Mesenchymal stem cell (in vitro differentiated cells and primary cell): Measurements from ENCODE around the gene RPL37. TPM values are rescaled to one million over a fixed set of nuclear protein-coding genes. Genes with fewer than 3 reads are reported as not detected.
"Not testable (repeated sequence)": the region's sequence is repeated elsewhere in the genome, so short reads cannot be mapped to it uniquely, and the experiment has no call there.

Experiments
- DNase-seq: peaks from one replicate; pipeline ENCODE4 v3.0.0-alpha.2; 2013
- H2AFZ ChIP-seq: one replicate; pipeline ENCODE4 v1.6.1; 2013; ENCODE audit warnings: low read depth, mild to moderate bottlenecking, control low read depth, inconsistent platforms, low read length, moderate library complexity
- H2AK5ac ChIP-seq: 2 replicates; pipeline ENCODE4 v1.6.1; 2013; ENCODE audit warnings: low read length, moderate library complexity, mild to moderate bottlenecking, inconsistent platforms; ENCODE audit not compliant: severe bottlenecking
- H2BK120ac ChIP-seq: one replicate; pipeline ENCODE4 v1.6.1; 2013; ENCODE audit warnings: low read depth, mild to moderate bottlenecking, inconsistent platforms, low read length, moderate library complexity
- H2BK12ac ChIP-seq, 2 experiments: one replicate each; pipeline ENCODE4 v1.6.1; 2013; ENCODE audit warnings: inconsistent platforms in 2 of 2, low read length in 2 of 2, mild to moderate bottlenecking in 2 of 2, moderate library complexity in 2 of 2, control low read depth in 1 of 2
- H2BK15ac ChIP-seq: one replicate; pipeline ENCODE4 v1.6.1; 2013; ENCODE audit warnings: mild to moderate bottlenecking, low read depth, inconsistent platforms; ENCODE audit not compliant: poor library complexity, severe bottlenecking
- H2BK5ac ChIP-seq: 2 replicates; pipeline ENCODE4 v1.6.1; 2013; ENCODE audit warnings: low read depth, mild to moderate bottlenecking, low read length, control low read depth, inconsistent platforms; ENCODE audit not compliant: poor library complexity, severe bottlenecking
- H3K14ac ChIP-seq, 2 experiments: one replicate each; pipeline ENCODE4 v1.6.1; 2013; ENCODE audit warnings: inconsistent platforms in 2 of 2, low read length in 2 of 2, control low read depth in 1 of 2, mild to moderate bottlenecking in 1 of 2, moderate library complexity in 1 of 2
- H3K18ac ChIP-seq, 2 experiments: one replicate each; pipeline ENCODE4 v1.6.1; 2013; ENCODE audit warnings: inconsistent platforms in 2 of 2, low read length in 2 of 2, control low read depth in 1 of 2, low read depth in 1 of 2, mild to moderate bottlenecking in 1 of 2
- H3K23ac ChIP-seq, 2 experiments: one replicate each; pipeline ENCODE4 v1.6.1; 2013; ENCODE audit warnings: inconsistent platforms in 2 of 2, low read length in 2 of 2, mild to moderate bottlenecking in 2 of 2, moderate library complexity in 2 of 2, control low read depth in 1 of 2
- H3K27ac ChIP-seq: 2 replicates; pipeline ENCODE4 v1.5.1; 2013; ENCODE audit warnings: mild to moderate bottlenecking, moderate library complexity, low read length, control low read depth, inconsistent platforms; ENCODE audit not compliant: poor library complexity, severe bottlenecking
- H3K27me3 ChIP-seq, 2 experiments: 2 replicates each; pipeline versions ENCODE4 v1.6.1 to v1.7.0; 2013; ENCODE audit warnings: low read length in 2 of 2, mild to moderate bottlenecking in 2 of 2, moderate library complexity in 2 of 2, control low read depth in 1 of 2, inconsistent platforms in 1 of 2; ENCODE audit not compliant: control insufficient read depth in 1 of 2, insufficient read depth in 1 of 2
- H3K36me3 ChIP-seq, 2 experiments: 2 replicates each; pipeline versions ENCODE4 v1.6.1 to v1.7.0; 2013; ENCODE audit warnings: low read length in 2 of 2, control low read depth in 1 of 2, inconsistent platforms in 1 of 2, low read depth in 1 of 2, mild to moderate bottlenecking in 1 of 2; ENCODE audit not compliant: insufficient read depth in 2 of 2, control insufficient read depth in 1 of 2
- H3K4ac ChIP-seq, 2 experiments: one replicate each; pipeline ENCODE4 v1.6.1; 2013; ENCODE audit warnings: inconsistent platforms in 2 of 2, low read length in 2 of 2, mild to moderate bottlenecking in 2 of 2, moderate library complexity in 2 of 2, control low read depth in 1 of 2, low read depth in 1 of 2
- H3K4me1 ChIP-seq: 2 replicates; pipeline ENCODE4 v1.6.1; 2013; ENCODE audit warnings: low read depth, low read length, control low read depth; ENCODE audit not compliant: control insufficient read depth, insufficient read depth
- H3K4me2 ChIP-seq: 2 replicates; pipeline ENCODE4 v1.6.1; 2013; ENCODE audit warnings: low read length, mild to moderate bottlenecking, inconsistent platforms; ENCODE audit not compliant: poor library complexity, severe bottlenecking
- H3K4me3 ChIP-seq, 2 experiments: 2 replicates each; pipeline versions ENCODE4 v1.5.1 to v1.7.0; 2013; ENCODE audit warnings: low read length in 2 of 2, mild to moderate bottlenecking in 2 of 2, control low read depth in 1 of 2, low read depth in 1 of 2; ENCODE audit not compliant: insufficient read depth in 1 of 2
- H3K79me1 ChIP-seq: replicated peaks from 2 replicates; pipeline ENCODE4 v1.6.1; 2013; ENCODE audit warnings: mild to moderate bottlenecking, control low read depth, low read length, inconsistent platforms; ENCODE audit not compliant: poor library complexity, severe bottlenecking
- H3K9ac ChIP-seq: 2 replicates; pipeline ENCODE4 v1.7.0; 2013; ENCODE audit warnings: mild to moderate bottlenecking, low read length, moderate library complexity
- H3K9me3 ChIP-seq: 2 replicates; pipeline ENCODE4 v1.7.0; 2013; ENCODE audit warnings: mild to moderate bottlenecking, low read length; ENCODE audit not compliant: control insufficient read depth
- H4K8ac ChIP-seq: one replicate; pipeline ENCODE4 v1.6.1; 2013; ENCODE audit warnings: inconsistent platforms, mild to moderate bottlenecking, low read length, moderate library complexity
- H4K91ac ChIP-seq: one replicate; pipeline ENCODE4 v1.6.1; 2013; ENCODE audit warnings: mild to moderate bottlenecking, low read length, inconsistent platforms
- WGBS: methylation state at CpG from one replicate; pipeline ENCODE4 v1.1.7; 2013; ENCODE audit warnings: mixed read lengths; 5-methylcytosine and 5-hydroxymethylcytosine counted together
- polyA plus RNA-seq, 2 experiments: library from polyadenylated mRNA; stranded (reverse); fragments of 200-250 nt; gene quantifications; one replicate each; pipeline ENCODE4 v1.2.3, GENCODE V29; 2013

The RPL37 gene
- 5,031 TPM for polyA plus RNA-seq (2013, experiment 1 of 2)
- polyA plus RNA-seq (2013, experiment 2 of 2): 4,706 TPM

- H3K23ac ChIP-seq: no peak within 1 kb of the TSS
- peak within 1 kb of the TSS; percentile 51 for H2BK120ac ChIP-seq
- no peak within 1 kb of the TSS for H2BK12ac ChIP-seq
- peak within 1 kb of the TSS; percentile 91 for H3K4me2 ChIP-seq
- H2BK5ac ChIP-seq: peak within 1 kb of the TSS; percentile 3
- peak within 1 kb of the TSS; percentile 50 for H2AK5ac ChIP-seq
- peaks cover 5% of the 10 kb centered on the region for H3K4me1 ChIP-seq
- peak within 1 kb of the TSS; percentile 40 for H4K91ac ChIP-seq
- H3K27ac ChIP-seq: peak within 1 kb of the TSS; percentile 86
- H3K9me3 ChIP-seq: no peaks in the 10 kb centered on the region
- H3K4ac ChIP-seq: peak within 1 kb of the TSS; percentile 87 to 89
- H3K36me3 ChIP-seq: peaks cover 13 to 43% of the 10 kb centered on the region in 2 experiments
- H3K14ac ChIP-seq: peak within 1 kb of the TSS in 1 of 2 experiments; percentile 55
- H2BK15ac ChIP-seq: no peak within 1 kb of the TSS
- DNase-seq: peak; percentile 98
- H3K9ac ChIP-seq: peak within 1 kb of the TSS; percentile 100
- H4K8ac ChIP-seq: peak within 1 kb of the TSS; percentile 94
- whole genome bisulfite sequencing: 2% methylated on average over 59 of the region's 61 CpGs
- peak within 1 kb of the TSS; percentile 64 to 100 for H3K4me3 ChIP-seq
- peak within 1 kb of the TSS; percentile 73 to 80 for H3K18ac ChIP-seq
- no peaks in the 10 kb centered on the region for H3K27me3 ChIP-seq
- H2AFZ ChIP-seq: no peak within 1 kb of the TSS
- peaks cover 1% of the 10 kb centered on the region for H3K79me1 ChIP-seq
These were observed at the start of gene RPL37 for GRCh38 chr5:40834849-40835787. Gene RPL37, minus strand, starts transcription at chr5:40835222. Its CDS starts 37 bp downstream, at chr5:40835185.

GRCh38 chr5:40883051-40883450, 48.0 kb upstream of the RPL37 start:
- H4K91ac ChIP-seq, H3K27me3 ChIP-seq, H3K27ac ChIP-seq, H3K4me1 ChIP-seq, H3K9ac ChIP-seq, H4K8ac ChIP-seq, H3K9me3 ChIP-seq, H2BK15ac ChIP-seq, H3K18ac ChIP-seq, H3K4ac ChIP-seq, DNase-seq, H2BK5ac ChIP-seq, H3K4me2 ChIP-seq, H2AFZ ChIP-seq, H3K23ac ChIP-seq, H3K79me1 ChIP-seq, H2BK12ac ChIP-seq, H2AK5ac ChIP-seq, H2BK120ac ChIP-seq, H3K4me3 ChIP-seq, H3K36me3 ChIP-seq, H3K14ac ChIP-seq: not testable (repeated sequence)
- WGBS: 33% methylated on average over 1 of the region's 1 CpG

- Histone ChIP-seq H2AFZ (no peak overlapping the region), H3K4me2 (no peak overlapping the region), H4K91ac (no peak overlapping the region), H3K36me3 (no peaks in the 10 kb centered on the region), H3K4ac (no peak overlapping the region), H3K9ac (no peak overlapping the region), H3K9me3 (peaks cover 9% of the 10 kb centered on the region), H3K4me1 (no peaks in the 10 kb centered on the region), H2BK12ac (no peak overlapping the region), H2AK5ac (no peak overlapping the region), H3K27ac (no peak overlapping the region), H2BK15ac (no peak overlapping the region), H3K14ac (no peak overlapping the region), H3K23ac (no peak overlapping the region), H4K8ac (no peak overlapping the region), H2BK120ac (no peak overlapping the region), H3K27me3 (peaks cover 0 to 8% of the 10 kb centered on the region in 2 experiments), H3K79me1 (no peaks in the 10 kb centered on the region), H2BK5ac (no peak overlapping the region), H3K18ac (no peak overlapping the region), H3K4me3 (no peak overlapping the region)
- 73% methylated on average over 4 of the region's 4 CpGs for WGBS
- no peak for DNase-seq
These were observed 47.3 kb upstream of the RPL37 start for GRCh38 chr5:40882291-40882690.

- Histone ChIP-seq H3K9me3 (peaks cover 9% of the 10 kb centered on the region), H4K8ac (no peak overlapping the region), H3K36me3 (no peaks in the 10 kb centered on the region), H3K4me2 (no peak overlapping the region), H4K91ac (no peak overlapping the region), H2BK12ac (no peak overlapping the region), H2BK120ac (no peak overlapping the region), H3K79me1 (no peaks in the 10 kb centered on the region), H2BK15ac (no peak overlapping the region), H2BK5ac (no peak overlapping the region), H3K27me3 (no peaks in the 10 kb centered on the region), H3K4me1 (no peaks in the 10 kb centered on the region), H3K4ac (no peak overlapping the region), H3K23ac (no peak overlapping the region), H3K9ac (peak overlapping the region; percentile 67), H2AK5ac (no peak overlapping the region), H2AFZ (no peak overlapping the region), H3K14ac (no peak overlapping the region), H3K27ac (no peak overlapping the region), H3K18ac (no peak overlapping the region), H3K4me3 (no peak overlapping the region)
- DNase-seq: peak; percentile 33
- 54% methylated on average over 3 of the region's 10 CpGs for WGBS
These were observed 44.3 kb upstream of the RPL37 start for GRCh38 chr5:40879163-40879942.
